ENCODE results near the gene ARMC9.
"Not testable (repeated sequence)": the region's sequence is repeated elsewhere in the genome, so short reads cannot be mapped to it uniquely, and the experiment has no call there.

ARMC9 gene

DNA sequence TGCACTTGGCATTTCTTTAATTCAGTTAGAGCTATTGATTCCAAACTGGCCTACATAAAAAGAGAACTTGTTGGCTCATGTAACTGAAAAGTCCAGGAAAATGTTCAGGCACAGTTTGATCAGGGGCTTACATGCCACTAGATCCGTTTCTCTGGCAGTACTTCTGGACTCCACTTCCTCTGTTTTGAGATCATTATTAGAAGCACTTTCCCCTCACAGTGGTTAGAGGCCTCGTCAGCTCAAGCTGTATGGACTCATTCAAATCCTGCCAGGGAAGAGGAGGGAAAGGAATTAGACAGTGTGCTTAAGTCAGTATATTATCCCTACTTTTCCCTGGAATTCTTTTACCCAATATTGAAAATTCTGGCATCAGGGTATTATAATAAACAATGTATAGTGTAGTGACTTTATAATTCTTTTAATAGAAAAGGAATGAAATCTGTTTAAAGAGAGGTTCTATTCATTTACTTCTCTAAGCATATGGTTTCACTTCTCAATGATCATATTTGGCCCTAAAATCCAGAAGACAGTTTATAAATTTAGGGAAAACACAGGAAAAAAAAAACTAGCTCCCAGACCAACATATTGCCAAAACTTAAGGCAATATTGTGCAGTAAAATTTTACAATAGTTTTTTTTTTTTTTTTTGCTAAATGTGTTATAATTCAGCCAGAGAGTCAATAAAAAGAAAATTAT is 92.0 kb downstream of the ARMC9 start:
- peak; percentile 28 for DNase-seq

DNA sequence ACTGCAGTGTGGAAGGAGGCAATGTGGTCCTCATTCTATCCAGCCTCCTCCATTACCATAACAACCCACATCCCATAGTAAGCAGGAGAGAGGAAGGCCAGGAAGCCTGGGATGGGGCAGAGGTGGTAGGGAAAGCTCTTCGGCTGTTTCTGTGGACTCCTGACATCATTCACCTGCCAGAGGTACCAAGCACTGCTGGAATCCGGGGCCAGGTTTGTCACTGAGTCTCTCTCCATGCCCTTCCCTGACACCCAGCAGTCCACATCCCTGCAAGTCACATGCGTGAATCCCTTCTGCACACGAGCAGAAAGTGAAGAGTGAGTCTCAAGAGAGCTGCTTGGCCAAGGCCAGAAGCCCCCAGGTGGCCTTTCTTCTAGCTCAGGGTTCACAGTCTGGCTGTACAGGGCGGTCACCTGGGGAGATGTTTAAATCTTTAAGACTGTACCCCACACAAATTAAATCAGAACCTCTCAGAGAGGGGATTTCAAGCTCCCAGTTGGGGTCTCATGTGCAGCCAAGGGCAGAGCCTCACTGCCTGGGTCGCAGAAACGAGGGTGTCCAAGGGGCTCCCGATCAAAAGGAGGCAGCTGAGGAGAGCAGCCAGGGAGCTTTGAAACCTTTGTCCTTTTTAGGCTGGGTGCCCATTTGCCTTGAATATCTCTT is 94.2 kb downstream of the ARMC9 start:
- no peak for DNase-seq

DNA sequence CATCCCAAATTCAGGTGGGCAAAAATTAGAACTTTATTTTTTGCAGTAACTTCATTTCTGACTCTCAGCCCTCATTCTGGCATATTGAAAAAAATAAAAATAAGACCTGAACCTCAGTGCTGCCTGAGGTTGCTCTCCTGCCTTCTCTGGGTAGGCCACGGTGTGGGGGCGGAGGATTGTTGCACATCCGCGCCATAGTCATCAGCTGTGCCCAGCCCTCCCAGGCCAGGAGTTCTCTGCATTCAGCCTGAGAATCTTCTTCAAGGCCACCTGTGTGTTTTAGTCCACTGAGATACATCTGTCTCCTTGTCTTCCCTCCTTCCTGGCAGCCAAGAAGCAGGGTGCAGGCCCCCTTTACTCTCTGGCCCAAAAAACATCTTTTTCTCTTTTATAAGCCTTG is 94.7 kb downstream of the ARMC9 start:
- DNase-seq = no peak

DNA sequence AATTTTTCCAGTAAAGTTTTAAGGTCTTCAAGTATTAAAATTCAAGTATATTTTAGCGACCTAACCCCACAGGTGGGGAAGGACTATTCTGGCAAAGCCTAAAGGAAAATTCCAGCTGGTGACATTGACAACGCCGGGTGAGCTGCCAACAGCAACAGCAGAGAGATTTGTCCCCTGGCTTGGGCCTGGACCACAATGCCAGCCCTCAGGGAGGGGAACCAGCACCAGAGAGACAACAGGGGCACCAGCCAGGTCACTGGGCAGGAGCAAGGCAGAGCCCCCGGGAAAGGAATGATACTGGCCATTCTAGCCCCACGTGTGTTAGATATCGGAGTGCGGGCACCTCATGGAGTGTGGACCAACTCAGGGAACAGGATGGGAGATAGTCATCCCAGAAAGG is 95.7 kb downstream of the ARMC9 start:
- DNase-seq = no peak

DNA sequence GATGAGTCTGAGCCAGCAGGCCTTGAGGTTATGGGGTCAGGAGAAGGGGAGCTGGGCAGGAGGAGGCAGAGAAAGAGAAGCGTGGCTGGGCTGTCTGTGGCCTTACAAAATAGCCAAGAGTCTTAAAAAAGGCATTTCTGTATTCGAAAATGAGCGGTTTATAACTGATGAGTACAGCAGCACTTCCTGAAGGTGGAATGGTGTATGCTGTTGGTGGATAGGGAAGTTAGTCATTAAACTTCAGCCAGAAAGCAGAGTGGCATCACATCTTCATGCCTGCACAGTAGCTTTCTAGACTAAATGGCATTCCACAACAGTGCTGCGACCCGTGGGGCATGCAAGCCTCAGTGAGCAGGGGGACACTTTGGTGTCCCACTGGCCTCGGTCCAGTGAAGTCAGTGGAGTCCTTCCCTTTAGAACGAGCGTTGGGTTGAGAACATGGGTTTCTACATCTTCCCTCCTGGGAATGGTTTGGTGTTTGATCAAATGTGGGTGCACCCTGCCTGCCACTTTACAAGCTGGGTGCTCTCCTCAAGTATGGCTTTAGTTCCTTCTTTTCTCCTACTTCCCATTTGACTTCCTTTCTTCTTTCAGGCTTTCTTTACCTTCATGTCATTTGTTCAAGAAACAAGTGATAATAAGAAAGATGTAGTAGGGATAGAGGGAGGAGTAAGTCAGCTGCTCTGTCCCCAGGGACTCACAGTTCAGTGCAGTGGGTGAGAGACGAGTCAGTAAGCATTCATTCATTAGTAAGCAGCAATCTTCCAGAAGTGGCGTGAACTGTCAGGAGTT is 96.3 kb downstream of the ARMC9 start:
- DNase-seq = no peak

DNA sequence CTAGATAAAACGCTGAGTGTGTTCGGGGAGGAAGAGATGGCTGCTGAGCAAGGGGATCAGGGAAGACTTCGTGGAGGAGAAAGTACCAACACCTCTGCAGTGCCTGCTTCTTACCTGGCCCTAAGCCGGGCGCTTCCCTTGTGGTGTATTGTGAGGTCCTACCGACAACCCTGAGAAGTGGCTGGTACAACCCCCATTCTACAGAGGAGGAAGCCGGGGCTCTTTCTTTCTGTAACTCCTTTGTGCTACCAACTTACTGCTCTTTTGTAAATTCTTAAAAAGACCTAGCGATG is 96.9 kb downstream of the ARMC9 start:
- DNase-seq = no peak

DNA sequence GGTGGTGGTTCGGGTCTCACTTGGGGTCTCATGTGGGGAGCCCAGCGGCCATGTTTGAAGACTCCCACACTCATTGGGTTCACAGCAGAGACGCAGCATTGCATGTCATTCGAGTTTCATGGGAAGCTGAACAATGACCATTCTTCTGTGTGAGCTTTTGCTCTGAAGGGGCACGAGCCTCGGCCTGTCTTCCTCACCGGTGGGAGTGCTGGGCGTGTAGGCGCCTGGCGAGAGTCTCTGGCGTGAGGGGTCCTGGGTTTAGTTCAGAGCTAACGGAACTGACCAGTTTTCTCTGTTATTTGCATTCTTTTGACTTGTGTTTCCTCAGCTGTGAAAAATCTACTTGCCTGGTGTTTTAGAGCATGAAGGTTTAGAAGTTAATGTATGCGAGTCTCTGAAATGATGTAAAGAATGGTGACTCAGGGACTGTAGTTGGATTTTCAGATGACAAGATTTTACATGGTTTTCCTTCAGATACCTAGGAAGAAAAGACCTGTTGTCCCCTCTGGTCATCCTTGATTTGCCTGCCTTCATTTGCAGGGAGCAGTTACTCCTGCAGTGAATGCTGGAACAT is 98.1 kb downstream of the ARMC9 start:
- no peak for DNase-seq

DNA sequence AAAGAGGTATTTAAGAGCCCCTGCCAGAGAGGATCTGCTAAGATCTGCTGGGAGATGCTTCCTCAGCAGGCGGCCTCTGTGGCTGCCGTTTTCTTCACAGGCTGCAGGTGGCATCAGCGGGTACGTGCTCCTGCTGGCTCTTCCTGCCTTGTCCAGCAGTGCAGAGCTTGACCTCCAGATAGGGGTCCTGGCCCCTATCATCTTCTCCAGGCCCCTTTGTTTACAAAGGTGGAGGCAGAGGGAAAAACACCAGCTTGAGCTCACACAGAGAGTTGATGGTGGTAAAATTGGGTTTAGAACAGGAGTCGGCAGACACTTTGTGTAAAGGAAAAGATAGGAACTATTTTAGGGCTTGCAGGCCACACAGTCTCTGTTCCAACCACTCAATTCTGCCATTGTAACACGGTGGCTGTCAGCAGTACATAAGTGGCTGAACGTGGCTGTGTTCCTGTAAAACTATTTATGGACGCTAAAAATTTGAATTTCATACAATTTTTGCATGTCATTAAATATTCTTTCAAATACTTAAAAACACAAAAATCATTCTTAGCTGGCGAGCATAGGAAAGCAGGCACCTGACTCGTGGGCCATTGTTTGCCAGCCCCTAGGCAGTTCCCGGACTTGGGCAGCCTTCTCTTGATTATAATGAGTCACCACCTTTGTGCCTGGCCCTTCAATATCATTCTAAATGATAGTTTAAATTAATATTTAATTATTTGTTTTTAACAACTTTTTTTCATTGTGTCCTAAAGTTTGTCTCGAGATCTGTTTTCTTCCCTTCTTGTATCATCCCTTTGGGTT is 98.9 kb downstream of the ARMC9 start:
- peak; percentile 52 for DNase-seq

DNA sequence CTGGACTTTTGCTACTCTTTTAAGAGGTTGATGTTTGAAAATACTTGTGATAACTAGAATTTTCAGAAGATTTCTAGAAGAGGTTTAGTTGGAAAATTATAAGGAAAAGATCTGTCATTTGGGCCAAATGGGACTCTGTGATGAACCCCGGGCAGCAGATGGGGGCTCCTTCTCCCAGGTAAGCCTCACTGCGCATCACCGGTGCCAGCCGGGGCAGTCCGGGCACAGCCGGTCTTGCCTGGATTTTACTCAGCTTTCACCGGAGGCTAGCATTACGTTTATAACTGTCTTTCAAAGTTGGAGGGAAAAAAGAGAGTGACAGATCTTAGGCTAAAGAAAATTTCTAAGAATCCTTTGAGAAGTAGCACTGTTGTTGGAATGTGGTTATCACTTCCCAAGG is 99.7 kb downstream of the ARMC9 start:
- no peak for DNase-seq

DNA sequence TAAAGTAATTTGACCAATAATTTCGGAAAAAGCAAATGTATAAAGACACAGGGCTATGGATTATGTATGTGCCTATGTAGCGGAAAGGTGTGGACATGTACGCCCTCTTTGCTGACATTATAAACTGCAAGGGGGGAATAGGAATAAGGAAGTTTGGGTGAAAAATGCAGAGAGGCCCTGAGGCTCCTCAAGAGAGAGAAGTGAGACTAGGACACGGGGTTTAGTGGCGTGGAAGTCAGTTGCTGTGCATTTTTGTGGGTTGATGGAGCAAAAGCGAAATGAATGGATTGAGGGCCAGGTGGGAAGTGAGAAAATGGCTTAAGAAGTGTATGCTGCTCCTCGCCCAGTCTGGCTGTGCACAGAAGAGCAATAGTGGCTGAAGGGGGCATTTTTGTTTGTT is 100.8 kb downstream of the ARMC9 start:
- DNase-seq = no peak

DNA sequence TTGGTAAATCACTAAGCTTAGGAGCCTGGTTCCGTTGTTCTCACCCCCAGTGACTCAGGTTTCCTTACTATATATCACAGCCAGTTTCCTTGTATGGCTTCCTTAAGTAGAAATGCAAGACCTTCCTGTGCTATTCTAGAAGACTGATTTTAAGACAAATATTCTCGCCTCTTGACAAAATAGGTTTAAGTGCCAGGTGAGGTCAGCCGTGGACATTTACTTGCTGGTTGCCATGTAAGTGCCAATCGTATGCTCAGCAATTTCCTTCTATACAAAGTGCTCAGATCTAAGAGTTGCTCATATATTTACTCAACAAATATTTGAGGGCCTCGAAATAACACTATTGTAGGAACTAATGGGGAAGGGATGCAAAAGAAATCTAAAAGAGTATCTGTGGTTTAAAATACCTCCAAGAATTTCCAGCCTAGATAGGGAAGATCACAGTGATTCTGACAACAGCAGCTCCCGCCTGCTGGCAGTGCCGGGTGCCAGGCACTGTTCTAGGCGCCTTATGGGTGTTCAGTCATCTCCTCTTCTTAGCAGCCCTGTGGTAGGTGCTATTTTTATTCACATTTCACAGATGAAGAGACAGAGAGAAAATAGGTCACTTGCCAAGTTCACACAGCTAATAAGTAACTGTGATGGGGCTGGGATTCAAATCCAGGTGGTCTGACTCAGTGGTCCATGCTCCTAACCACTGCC is 101.7 kb downstream of the ARMC9 start:
- DNase-seq = no peak

DNA sequence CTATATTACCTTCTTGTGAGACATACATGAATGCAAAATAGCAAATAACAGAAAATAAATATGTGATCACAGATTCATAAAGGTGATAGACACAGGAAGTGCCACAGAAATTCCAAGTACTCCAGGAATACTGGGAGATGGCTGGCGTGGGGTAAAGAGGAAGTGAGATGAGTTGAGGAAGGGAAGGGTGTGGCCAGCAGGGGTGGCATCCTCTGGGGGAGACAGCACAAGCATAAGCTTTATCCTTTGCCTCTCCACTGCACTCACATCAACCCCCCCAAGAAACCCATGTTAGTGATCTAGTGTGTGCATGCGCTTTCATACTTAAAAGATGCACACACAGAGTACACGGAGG is 102.3 kb downstream of the ARMC9 start:
- DNase-seq = no peak

DNA sequence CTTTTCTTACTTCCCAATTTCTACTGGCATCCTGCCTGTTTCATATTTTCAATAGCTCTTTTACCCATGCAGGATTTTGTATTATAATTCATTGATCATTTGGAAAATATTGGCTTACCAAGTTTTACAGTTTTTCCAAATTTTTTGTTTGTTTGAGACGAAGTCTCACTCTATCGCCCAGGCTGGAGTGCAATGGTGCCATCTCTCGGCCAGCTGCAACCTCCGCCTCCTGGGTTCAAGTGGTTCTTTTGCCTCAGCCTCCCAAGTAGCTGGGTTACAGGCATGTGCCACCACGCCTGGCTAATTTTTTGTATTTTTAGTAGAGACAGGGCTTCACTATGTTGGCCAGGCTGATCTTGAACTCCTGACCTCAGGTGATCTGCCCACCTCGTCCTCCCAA is 105.8 kb downstream of the ARMC9 start:
- DNase-seq = not testable (repeated sequence)

DNA sequence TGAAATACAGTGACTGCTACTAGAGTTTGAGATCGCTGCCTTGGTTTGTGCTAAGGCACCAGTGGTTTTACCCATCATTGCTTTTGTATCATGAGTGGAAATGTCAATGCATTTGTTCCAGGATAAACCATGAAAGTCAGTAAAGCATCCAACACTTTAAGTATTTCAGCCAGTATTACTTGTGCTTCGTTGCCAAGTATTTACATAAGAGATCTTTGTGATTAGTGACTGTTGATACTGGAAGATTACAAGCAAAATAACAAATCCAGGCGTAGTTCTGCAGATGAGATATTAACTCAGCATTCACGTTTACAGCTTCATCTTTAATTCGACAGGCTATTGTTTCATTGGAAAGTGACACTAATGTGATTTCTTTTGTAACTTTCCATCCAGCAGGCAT is 106.8 kb downstream of the ARMC9 start:
- DNase-seq = no peak

DNA sequence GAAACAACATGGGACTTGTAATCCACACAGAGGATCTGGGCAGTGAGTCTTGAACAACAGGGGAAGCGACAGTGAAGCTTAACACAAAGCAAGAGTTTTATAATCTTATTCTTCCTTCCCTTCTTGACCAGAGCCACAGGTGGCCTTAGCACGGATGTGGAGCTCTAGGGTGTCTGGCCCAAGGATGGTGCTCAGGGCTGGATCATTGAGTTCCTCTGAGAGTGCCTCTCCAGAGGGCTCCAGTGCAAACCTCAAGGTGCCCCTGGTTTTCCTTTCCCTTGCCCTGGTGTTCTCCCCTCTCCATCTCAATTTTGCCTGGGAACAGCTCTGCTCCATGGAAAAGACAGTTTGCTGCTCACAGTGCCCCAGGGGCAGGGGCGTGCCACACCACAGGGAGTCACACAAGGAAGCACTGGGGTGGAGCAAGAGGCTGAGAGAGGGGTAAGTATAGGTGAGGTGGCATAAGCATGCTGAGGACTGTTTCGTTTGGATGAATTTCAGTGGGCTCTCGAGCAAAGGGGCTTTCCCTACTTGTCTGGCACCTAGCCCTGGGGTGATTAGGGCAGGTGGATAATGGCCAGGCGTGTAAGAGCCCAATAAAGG is 108.5 kb downstream of the ARMC9 start:
- DNase-seq = no peak

DNA sequence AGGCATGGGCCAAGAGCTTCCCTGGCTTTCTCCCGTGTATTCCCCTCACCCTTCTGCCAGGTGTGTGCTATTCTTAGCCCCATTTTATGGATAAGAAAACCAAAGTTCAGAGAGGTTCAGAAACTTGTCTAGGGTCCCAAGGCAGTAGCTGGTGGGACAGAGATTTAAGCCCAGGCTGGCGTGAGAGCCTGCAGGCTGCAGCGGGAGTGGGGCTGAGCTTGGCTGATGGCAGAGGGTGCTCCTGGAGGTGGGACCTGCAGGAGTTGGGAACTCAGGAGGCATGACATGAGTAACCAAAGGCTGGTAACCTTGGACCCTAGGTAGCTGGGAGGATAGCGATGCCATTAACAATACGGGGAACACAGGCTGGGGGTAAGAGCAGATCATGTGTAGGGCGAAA is 109.8 kb downstream of the ARMC9 start:
- no peak for DNase-seq

DNA sequence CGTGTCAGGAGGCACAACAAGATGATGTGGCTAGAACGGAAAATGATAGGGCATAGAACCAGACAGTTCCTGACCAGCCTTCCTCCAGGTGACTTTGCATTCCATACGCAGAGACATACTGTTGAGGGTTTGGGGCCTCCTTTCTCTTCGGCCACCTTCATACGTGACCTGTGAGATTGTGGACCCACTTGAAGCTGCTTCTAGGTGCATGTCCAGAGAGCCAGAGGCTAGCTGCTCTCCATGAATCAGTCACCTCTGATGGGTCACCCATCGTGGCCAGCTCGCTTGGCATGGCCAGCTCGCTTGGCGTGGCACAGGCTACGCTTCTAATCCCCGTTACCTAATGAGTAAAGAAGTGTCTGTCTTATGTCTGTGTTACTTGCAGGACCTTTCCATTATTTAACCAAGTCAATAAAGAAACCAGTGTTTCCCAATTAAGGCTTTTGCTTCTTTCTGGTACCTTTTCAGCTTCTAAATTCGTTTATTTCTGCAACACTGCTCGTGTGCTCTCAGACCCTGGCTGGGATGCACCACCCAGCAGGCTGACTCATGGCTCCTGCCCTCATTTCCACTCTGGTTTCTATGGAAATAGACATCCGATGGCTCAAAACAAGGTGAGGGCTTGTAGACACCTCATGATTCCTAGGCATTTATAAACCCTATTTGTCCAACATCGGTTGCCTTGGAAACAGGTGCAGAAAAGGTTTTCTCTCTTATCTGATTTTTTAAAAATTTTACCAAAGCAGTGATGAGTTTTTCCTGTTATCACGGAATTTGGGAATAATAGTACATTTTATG is 110.4 kb downstream of the ARMC9 start:
- no peak for DNase-seq

DNA sequence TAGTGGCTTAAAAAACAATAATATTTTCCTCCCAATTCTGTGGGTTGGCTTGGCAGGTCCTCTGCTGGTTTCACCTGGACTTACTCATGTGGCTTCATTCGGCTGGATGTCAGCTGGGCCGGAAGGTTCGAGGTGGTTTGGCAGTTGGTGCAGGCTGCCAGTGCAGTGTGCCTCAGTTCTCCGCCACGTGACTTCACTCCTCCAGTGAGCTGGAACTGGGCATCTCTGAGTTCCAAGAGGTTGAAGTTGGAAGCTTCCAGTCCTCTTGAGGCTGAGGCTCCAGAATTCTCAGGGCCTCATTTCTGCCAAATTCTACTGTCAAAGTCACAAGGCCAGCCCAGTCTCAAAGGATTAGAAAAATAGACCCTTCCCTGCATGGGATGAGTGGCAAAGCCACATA is 113.6 kb downstream of the ARMC9 start:
- DNase-seq = no peak

DNA sequence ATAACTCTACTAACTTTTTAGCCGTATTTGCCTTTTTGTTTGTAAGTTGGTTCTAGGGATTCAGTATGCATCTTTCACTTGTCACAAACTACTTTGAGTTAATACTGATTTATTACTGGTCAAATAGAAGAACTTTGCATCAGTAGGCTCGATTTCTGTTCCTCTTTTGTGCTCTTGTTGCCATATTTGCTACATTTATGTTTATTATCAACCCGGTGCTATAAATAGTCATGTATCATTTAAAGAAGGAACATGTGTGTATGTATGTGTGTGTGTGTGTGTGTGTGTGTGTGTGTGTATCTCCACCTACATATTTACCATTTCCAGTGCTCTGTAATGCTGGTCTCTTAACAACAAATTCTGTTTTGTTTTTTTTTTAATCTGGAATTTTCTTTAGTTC is 117.5 kb downstream of the ARMC9 start:
- DNase-seq = no peak

DNA sequence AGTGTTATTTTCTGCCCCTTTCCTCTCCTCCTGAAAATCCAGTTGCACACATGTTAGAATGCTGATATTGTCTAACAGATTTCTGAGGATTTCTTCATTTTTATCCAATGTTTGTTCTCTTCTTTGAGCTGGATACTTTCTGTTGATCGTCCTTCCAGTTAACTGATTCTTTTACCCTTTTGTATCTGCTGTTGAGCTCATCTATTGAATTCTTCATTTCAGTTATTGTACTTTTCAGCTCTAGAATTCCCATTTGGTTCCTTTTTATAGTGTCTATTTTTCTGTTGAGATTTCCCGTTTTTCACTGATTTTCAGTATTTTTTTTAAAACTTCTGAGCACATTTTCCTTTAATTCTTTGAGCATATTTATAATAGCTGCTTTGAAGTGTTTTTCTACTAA is 119.1 kb downstream of the ARMC9 start:
- DNase-seq = no peak

DNA sequence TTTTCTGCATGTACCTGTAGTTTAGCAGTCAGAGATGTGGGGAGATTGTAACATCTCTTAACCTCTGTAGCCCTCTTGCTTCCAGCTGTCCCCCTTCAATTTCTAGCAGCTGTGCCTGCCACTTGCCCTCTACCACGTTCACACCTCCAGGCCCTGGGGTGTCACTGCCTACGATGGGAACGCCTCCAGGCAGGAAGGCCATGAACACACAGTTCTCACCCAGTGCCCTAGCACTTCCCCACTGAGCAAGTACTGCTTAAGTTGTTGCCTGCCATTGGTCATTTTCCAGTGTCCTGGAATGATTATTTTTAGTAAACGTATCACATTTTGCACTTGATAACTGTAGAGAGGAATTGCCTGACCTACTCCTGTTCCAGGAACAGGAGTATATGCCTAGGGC is 120.0 kb downstream of the ARMC9 start:
- DNase-seq = no peak
